Activated CD4-positive, CD25-positive, alpha-beta regulatory T cell (primary cell): ENCODE results near the gene FGFBP1.

Experiments used
- DNase-seq, 4 experiments: peaks; one replicate each; lab custom pipeline; 2025; lab: John Stamatoyannopoulos, UW

FGFBP1 gene

DNA sequence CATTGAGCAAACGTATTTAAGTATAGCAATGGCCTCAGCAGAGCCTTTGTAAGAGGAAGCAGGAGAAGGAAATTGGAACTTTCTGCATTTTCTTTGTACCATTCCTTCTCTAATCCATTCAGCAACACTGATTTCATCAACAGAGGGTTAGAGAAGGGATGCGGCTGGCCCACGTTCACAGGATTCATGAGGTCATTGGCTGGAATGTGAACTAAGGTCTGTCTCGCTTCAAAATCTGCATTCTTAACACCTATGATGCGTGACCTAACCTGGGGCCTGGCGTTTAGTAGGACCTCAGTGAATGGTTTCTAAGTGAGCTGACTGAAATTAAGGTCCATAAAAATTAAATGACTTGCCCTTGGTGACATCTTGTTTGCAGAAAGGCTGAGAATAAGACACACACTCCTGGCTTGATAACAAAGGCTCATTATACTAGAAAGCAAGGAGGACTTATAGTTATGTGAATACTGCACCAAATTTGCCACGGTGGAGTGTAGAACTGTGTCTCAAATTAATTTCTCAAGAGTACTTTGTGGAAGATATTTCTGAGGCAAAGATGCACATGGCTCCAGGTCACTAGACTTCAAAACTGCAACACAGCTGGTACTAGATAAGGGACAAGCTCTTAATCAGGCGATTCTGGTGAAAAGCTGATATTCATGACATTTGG is 25.4 kb downstream of the FGFBP1 start:
- DNase-seq: no peak

DNA sequence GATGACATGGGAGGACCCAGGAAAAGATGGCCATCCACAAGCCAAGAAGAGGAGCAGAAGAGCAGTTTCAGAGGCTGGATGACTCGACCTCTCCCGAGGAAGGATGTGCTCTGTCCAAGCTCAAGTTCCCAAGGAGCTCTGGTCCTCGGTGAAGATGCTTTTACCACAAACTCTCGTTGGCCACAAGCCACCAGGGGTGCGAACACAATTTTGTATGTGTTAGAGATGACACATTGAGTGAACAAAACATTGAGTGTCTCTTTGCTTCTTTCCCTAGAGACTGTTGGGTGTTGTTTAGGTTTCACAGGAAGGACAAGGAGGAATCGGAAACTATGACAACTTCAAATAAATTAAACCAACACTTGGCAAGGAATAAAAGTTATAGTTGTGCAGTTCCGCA is 26.3 kb downstream of the FGFBP1 start:
- DNase-seq: no peak

DNA sequence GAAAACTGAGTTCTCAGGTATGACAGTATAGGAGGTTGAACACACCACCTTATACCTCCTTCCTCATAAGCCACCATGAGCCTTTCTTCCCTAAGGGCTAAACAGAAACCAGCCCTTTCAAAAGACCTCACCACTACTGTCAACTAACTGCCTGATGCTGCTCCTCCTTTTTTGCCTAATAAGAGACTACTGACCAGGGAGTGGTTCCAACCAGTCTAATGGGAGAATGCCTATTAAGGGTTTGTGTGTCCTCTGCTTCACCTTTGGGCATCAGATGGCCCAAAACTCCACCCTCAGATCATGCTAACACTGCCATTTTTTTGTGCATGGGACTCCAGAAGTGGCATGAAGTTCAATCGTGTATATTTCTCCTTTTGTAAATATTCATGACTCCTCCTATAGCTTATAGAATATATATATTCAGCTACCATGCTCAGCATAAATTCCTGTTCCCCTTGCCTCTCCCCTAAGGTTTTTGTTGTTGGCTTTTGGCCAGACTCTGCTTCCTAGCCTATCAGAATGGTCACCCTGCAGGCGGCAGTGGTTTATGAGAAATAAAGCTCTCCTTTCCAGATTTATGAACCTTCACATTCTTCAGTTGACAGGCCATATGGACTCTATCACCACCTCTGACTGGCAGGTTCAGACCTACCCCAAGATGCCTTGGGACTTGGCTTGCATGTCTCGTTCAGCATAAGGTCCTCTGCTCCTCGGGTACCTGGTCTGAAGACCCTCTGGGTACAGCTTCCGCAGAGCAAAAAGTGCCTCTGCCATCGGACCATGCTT is 28.2 kb downstream of the FGFBP1 start:
- DNase-seq: no peak

DNA sequence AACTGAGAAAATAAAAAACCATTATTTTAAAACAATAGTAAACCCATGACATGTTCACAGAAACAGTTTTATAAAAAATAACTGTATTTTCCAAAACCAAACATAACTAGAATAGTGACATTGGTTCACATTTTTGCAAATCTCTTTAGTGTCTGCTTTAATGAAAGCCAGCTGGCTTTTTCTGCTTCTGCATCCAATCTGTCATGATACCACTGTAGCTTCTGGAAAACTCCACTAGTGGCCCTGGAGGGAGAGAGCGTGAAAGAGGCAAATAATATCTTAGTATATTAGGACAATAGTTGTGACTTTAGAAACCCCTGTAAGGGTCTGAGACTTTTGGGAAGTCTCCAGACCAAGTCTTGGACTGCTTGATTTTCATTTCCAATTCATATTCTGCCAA is 31.1 kb downstream of the FGFBP1 start:
- DNase-seq: no peak

DNA sequence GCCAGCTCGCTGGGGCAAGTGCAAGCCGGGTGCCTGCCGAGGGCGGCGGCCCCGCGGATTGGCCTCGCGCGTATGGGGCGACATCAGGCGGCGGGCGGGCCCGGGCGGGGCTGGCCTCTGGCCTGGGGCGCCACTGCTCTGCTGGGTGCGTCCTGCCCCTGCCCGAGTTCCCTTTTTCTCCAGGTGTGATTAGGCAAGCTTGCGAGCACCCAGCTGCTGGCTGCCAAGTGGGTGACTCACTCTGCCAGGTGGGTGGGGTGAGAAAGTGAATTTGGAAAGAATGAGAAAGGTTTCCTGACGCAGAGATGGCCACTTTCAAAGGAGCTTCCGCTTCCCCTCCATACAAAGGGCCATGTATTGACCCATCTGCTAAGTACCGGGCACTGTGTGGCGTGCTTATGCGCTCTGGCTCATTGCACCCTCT is 32.5 kb downstream of the FGFBP1 start:
- no peak for DNase-seq

DNA sequence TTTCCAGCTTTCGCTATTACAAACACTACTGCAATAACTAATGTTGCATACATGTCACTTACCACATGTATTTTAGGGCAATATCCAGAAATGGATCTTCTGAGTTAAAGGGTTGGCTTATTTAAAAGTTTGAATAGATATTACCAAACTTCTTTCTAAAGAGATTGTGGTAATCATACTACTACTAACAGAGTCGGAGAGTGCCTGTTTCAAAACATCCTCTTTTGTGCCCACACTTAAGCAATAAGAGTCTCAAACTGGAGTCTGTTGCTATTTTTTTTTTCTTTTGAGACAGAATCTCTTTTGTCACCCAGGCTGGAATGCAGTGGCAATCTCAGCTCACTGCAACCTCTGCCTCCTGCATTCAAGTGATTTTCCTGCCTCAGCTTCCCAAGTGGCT is 35.8 kb downstream of the FGFBP1 start:
- DNase-seq: no peak

DNA sequence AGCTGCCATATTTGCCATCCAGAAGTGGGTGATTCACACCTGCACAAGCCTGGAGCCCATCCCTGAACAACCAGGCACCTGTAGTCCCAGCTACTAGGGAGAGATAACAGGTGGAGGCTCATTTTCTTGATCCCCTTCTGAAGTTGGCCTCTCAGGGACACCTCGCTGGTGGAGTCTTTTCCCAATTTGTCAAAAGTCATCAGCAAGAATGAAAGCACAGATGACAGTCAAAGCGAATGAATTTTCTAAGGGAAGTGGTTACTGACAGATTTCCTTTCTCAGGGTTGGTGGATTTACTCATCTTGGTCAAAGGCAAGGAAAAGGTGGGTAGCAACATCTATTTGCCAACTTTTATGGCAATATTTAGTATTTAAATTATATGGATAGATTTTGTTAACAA is 36.5 kb downstream of the FGFBP1 start:
- no peak for DNase-seq

DNA sequence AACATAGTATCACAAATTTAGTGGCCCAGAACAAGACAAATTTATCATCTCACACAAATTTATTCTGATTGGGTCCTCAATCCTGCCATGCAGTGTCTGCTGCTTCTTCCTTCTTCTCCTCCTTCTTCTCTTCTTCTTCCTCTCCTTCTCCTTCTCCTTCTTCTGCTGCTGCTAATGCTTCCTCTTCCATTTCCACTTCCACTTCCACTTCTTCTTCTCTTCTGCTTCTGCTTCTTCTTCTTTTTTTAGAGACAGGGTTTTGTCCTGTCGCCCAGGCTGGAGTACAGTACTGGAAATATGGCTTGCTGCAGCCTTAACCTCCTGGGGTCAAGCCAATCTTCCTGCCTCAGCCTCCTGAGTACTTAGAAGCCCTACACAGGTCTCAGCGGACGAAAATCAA is 37.5 kb downstream of the FGFBP1 start:
- no peak for DNase-seq

DNA sequence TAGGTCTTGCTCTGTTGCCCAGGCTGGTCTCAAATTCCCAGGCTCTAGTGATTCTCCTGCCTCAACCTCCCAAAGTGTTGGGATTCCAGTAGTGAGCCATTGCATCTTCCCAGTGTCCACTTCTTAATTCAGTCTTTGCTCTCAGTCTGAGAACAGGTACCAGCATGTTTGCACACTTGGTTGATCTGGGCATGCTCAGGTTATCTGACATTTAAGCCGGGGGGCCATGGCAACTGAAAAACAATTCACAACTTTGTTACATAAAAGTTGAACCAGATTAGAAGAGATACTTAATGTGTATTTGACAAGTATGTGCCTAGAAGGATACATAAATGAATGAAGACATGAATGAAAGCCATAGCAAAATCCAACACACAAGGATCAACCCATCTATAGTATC is 39.0 kb downstream of the FGFBP1 start:
- DNase-seq: no peak

DNA sequence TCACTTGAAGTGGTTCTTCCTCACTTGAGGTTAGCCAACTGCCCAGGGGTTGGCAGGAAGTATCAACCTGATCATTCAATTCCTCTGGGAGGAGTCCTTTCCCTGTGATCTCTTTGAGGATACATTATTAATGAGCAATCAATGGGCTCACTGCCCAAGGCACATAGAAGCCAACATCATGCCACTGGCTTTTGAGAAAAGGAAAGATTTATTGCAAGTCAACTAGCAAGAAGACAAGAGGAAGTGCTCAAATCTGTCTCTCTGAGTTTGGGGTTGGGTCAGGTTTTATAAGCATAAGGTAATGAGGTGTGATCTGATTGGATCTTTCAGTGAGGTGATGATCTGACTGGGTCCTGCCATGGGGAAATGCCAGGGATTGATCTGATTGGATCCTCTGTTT is 39.6 kb downstream of the FGFBP1 start:
- DNase-seq: no peak

DNA sequence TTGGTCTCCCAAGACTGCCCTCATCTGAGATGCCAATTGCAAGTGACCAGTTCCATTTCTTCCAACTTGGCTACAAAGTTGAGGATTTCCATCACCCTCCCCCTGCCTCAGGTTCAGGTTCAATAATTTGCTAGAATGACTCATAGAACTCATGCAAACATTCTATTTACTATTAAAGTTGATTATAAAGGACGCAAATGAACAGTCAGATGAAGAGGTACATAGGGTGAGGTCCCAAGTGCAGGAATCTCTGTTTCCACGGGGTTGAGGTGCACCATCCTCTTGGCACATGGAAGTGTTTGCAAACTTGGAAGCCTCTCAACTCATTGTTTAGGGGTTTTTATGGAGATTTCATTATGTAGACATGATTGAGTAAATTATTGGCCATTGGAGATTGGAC is 41.0 kb downstream of the FGFBP1 start:
- DNase-seq: no peak

DNA sequence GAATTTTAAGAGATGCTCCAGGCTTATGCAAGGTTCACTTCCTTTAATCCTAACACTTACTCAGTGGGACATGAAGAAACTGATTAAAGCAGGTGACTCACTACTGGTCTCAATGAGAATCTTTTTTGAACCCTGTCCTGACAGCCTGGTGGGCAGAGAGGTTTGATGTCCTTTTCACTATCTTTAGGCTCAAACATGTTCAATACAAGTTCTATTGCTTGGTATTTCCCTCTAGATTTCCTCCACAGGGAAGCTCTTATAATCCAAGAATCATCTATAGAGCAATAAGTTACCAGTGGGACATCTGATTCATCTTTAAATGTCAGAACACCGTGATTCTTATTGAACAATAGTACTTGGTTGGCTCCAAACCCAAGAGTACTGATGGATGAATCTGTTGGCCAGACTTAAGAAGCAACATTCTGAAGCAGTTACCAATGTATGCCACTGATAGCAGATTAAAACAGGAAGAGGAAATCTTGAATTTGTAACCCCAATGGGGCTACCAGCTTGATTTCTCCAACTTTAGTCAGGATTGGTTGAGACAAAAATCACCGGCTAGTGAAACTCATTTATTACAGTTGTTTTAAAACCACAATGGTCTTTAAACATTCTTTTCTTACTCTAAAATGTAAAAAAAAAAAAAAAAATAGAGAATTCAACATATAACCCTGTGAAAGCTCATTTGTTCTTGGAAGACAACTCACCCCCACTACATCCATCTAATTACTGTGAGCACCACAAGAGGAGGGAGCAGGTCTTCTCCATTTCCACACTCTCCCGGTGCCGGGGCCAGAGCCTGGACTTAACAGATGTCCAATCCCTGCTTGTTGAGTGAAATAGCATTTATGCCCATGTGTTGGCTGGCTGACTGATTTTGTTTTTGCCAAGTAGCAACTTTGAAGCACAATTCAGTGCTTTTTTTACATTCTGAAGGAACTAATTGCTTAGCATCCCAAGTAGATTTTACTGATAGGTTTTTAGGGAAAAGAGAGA is 43.3 kb downstream of the FGFBP1 start:
- no peak for DNase-seq

DNA sequence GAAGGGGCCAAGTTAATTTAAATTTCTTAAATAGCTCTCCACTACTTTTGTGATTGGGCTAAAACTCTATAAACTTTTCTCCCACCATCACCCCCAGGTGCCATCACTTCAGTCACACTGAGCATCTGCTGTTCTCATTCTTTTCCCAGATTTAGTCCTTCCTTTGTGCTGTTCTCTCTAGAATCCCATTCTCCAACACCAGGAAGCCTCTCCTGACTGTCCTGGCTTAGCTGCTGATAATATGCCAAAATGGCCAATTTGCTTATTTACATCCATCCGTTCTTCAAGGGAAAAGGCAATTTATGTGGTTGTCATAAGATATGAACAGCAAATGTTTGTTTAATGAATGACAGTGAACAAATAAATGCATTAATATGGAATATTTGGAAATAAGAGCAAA is 44.1 kb downstream of the FGFBP1 start:
- no peak for DNase-seq

DNA sequence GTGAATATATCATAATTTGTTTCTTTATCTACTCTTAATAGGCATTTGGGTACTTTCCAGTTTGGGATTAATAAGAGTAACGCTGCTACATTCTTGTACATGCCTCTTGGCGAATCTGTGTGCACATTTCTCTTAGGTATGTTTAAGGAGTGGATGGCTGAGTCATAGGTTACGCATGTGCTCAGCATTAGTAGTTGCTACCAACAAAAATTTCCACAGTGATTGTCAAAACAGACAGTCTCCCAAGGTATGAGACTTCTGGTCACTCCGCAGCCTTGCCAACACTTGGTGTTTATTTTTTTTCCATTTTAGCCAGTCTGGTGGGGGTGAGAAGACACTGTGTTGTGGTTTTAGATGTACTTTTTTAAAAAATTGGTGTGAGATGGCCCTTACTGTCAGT is 44.6 kb downstream of the FGFBP1 start:
- DNase-seq: no peak

DNA sequence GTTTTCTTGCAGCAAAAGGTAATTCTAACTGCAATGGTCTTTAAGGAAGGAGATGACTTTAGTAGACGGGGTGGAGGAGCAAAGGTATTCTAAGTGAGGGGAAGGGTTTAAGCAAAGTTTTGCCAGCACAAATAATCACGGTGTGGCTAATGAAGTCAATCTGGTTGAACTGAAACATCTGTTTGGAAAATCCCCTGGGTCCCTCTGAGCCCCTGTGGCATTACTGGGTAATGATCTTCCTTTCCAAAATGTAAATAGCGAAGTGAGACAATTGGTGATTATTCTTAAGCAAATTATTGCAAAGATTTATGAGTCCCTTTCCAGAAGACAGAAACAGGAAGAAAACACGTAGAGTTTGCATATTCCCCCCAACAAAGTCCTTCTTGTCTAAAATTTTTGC is 47.2 kb downstream of the FGFBP1 start:
- no peak for DNase-seq

DNA sequence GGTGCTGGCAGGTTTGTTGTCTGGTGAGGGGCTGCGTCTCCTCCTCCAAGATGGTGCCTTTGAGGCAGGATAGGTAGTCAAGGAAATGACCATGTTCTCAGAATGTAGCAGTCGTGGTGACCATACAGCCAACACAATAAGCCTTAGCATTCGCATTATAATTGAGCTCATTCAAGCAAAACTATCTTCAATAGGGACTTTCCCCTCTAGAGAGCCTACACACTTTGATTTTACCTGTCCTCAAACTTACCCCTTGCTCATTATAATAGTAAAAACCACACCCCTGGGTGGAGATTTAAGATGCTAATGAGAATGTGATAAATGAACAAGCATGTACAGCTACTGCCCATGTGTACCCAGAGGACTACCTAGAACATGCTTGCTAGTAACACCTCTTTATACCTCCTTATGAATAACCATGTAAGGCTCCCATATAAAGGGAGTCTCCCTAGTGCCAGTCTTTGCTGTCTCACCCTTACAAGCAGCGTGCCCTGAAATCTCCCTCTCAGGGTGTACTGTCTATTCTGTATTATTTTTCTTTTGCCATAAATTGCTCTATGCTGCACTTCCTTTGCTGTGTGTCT is 48.2 kb downstream of the FGFBP1 start:
- no peak for DNase-seq

DNA sequence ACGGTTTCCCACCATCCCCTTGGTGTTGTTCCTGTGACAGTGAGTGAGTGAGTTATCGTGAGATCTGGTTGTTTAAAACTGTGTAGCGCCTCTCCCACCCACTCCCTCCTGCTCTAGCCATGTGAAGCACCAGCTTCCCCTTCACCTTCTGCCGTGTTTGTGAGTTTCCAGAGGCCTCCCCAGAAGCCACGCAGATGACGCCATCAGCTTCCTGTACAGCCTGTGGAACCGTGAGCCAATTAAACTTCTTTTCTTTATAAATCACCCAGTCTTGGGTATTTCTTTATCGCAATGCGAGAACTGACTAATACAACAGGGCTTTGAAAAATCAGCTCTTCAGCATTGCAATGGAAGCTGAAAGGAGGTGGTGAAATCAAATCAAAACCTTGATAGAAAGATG is 50.0 kb downstream of the FGFBP1 start:
- DNase-seq: no peak
